IPS DF 4.7 (cell line): ENCODE data around the gene RAP1A.
"Not testable (repeated sequence)": the region's sequence is repeated elsewhere in the genome, so short reads cannot be mapped to it uniquely, and the experiment has no call there.

Experiments used
- DNase-seq: peaks from one replicate; pipeline ENCODE4 v3.0.0-alpha.2; 2013; ENCODE audit warnings: low spot score; ENCODE audit errors: extremely low read depth

RAP1A gene

GRCh38 chr1:111597426-111597825 lies 22.2 kb upstream of the RAP1A start:
- no peak for DNase-seq

DNA sequence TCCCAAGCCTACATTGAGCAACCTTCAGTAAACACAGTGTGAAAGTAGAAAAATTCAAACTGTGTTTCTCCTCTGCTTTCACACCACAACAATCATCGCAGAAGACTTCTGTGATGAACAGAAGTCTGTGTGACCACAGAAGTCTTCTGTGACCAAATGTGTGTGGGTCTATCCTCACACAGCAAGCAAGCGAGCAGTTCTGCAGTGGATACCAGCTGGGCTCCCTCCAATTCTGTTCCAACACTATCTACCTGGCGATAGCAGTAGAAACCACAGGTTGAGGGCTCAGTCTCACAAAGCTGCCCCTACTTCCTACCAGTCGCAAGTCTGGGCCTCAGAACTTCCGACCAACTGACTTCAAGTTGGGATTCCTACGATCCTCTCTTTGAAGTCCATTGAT lies 21.0 kb upstream of the RAP1A start:
- DNase-seq = no peak

- no peak for DNase-seq
These were observed 19.6 kb upstream of the RAP1A start for GRCh38 chr1:111599781-111600693.

DNA sequence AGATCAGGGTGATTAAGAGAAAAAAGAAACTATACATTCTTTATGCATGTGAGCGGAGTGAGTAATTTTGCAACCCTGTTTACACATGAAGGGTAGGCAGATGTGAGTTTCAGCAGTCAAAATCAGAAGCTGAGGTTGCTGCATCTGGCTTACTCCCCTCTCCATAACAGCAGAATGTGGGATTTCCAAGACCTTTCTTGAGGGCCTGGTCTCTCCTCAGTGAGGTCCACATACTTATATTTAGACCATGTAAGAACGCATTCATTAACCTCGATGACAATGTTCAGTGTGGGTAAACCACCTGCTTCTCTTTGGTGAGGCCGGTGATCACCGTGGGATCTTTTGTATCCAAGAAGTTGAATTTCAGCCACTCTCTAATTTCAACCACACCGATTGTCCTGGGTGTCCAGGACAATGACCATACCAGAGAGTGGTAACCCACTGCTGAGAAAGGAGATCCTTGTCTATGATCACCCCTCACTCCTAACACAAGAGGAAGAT lies 18.7 kb upstream of the RAP1A start:
- DNase-seq = no peak

- DNase-seq = no peak
These were observed 17.3 kb upstream of the RAP1A start for GRCh38 chr1:111602302-111602701.

GRCh38 chr1:111602974-111603373 lies 16.6 kb upstream of the RAP1A start:
- DNase-seq = no peak

DNA sequence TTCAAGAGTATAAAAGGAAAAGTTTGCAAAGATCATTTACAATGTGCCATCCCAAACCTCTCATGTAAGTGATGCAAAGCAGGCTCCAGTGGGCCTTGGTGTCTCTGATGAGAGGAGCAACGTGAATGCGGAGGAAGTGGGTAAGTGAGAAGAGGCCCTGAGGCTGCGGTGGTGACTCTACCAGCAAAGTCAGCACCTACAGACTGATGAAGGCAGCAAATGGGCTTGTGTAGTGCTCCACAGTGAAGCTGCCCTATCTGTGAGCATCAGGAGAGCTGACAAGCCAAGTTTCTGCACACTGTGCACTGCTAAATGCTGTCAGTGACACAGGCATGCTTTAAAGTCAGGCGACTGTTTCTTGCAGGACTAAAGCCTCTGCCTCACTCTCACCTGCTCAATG lies 15.6 kb upstream of the RAP1A start:
- no peak for DNase-seq

- no peak for DNase-seq
These were observed 14.7 kb upstream of the RAP1A start for GRCh38 chr1:111604931-111605330.

GRCh38 chr1:111605576-111605975 lies 14.0 kb upstream of the RAP1A start:
- no peak for DNase-seq

DNA sequence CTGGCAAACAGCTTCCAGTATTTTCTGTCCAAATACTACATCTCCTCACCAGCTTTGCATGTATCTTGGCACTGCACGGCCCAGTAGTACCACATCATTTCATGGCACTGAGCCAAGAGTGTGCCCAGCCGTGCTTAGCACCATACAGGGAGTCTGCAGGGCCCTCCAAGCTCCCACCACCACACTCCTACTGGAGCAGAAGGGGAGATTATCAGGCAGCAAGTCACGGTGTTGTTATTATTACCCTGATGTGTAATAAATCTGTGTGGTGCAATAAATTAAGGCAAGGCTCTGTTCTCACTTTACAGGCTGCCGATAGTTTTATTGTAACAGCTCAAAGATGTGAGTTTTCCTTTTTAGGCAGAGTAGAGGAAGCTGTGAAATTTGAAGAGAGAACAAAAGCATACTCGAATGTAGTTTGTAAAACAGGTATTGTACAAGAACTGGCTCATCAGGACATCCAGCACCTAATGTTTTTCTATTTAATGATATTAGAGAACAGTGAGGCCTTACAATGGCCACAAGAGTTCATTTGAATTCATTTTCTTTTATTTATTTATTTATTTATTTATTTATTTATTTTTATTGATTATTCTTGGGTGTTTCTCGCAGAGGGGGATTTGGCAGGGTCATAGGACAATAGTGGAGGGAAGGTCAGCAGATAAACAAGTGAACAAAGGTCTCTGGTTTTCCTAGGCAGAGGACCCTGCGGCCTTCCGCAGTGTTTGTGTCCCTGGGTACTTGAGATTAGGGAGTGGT lies 13.0 kb upstream of the RAP1A start:
- not testable (repeated sequence) for DNase-seq

GRCh38 chr1:111608528-111608927 lies 11.1 kb upstream of the RAP1A start:
- not testable (repeated sequence) for DNase-seq

GRCh38 chr1:111611986-111612385 lies 7.6 kb upstream of the RAP1A start:
- no peak for DNase-seq

DNA sequence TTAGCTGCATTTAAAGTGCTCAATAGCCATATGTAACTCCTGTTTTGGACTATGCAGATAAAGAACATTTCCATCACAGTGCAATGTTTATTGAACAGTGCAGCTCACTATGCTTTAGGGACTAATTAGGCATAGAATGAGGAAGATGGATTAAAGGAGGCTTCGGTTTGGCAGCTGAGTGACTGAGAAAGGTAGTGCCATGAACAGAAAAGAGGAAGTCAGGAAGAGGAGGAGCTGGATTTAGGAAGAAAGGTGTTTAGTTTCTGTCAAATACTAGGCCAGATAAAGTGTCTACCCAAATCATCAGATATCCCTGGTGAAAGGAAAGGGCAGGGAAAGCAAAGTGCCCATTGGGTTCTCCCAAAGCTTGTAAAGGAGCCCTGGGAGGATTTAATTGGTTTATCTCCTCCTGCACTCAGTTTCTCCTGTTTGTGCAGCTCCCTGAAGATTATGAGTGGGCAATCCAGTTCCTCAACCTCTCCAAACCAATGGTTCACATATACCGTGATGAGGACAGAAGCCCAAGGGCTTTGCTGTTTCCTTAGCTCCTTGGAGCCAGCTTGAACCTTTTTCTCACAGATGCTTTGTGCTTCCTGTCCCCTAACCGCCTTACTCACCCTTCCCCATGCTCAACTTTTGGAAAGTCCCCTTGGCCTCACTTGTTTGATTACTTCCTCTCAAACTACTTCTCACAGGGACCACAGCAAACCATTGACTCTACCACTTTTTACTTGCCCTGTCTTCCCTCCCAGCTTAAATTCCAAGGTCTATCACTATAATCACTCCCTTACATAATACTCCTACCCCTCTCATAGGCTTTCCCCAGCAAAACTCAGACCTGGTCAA lies 3.5 kb upstream of the RAP1A start:
- no peak for DNase-seq

DNA sequence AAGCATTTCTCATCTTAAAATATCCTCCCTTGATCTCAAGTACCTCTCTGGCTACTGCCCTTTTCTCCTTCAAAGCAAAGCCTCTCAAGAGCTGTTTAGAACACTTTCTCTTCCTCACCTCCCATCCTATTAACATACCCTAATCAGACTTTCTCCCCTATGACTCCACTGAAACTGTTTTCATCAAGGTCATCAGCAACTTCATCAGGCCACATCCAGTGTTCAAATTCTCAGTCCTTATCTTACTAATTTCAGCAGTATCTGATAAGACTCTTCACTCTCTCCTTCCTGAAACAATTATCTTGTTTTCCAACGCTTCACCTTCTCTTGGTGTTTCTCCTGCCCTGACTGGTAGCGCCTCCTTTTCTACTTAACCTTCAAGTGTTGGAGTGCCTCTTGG lies 1.5 kb upstream of the RAP1A start:
- DNase-seq = no peak

- no peak for DNase-seq
These were observed 491 bp upstream of the RAP1A start for GRCh38 chr1:111618961-111619634.

DNA sequence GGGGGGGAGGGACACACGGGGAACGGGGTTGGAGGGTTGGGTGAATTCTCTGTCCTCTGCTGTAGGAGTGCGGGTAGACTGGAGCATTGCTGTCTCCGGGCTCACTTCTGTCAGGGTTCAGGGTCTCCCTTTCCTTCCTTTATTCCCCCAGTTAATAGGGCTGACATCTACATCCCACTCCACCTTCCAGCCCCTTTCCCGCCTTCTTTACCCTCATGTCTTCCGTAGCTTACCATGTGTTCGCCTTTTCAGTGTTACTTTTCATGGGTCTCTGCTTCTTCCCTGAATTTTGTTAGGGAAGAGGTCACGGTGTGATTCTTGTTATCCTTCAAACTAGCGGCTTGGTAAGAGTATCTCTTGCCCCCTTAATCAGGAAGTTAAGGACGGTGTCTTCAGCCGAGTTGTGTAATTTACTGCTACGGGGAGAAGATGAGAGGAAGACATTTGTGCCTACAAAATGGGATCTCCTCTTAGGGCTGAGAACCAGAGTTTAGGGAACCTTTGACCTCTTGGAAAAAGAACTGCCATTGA lies 917 bp downstream of the RAP1A start:
- DNase-seq = no peak

GRCh38 chr1:111621050-111621449 lies 1.5 kb downstream of the RAP1A start:
- no peak for DNase-seq

GRCh38 chr1:111622166-111622565 lies 2.6 kb downstream of the RAP1A start:
- no peak for DNase-seq

GRCh38 chr1:111624382-111624781 lies 4.8 kb downstream of the RAP1A start:
- no peak for DNase-seq

DNA sequence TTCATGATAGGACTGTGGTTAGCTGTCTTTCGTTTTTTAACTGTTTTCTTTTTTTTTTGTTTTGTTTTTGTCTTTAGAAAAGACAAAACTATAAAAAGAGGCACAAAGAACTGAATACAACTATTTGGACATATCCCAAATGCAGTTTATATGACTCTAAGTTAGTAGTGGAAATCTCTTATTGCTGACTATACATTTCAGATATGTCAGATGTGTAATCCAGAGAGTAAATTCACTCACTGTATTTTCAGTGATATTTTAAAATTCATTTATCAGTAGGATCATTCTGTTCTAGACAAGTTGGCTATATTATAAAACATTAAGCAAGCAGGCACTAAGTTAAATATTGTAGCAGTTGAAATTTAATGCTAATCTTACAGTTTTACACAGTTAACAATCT lies 5.7 kb downstream of the RAP1A start:
- no peak for DNase-seq

DNA sequence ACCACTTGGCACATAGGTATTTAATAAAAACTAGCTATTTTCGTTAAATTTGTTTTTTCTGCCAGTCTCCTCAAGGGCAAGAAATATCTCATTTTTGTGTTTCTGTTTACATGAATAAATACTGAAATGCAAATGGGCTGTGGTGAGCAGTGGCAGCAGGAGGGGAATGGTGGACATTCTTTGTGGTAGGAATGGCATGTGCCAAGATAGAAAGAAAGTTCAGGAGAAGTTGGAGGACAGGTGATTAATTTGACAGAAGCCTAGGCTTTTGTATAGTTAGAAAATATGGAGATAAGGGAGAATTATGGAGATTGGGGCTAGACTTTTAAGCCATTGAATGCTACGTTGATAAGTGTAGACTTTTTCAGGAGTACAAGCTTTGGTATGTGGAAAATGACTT lies 8.6 kb downstream of the RAP1A start:
- no peak for DNase-seq
